ENCODE data around the gene ITGB3. TPM values are rescaled to one million over a fixed set of nuclear protein-coding genes. Genes with fewer than 3 reads are reported as not detected.
A peak's percentile ranks its signal among the peaks of the same experiment; 100 is the strongest.

The ITGB3 gene
- total and polyA plus RNA-seq, 10 of the 15 experiments (the other 5 are each of a cell fraction or from before 2014, with no cell fraction given): 0.69 to 22.8 (median 13.6) TPM

GRCh38 chr17:47324224-47325020 lies 70.8 kb downstream of the ITGB3 start (continued):
- TF ChIP-seq SKIL (IDR thresholded peaks at IDR 0.05; ENCODE audit: low read depth, poor library complexity, severe bottlenecking) (peak; percentile 66), NR2F1 (conservative IDR thresholded peaks at IDR 0.05) (no peak), CHD2 (IDR thresholded peaks at IDR 0.05; ENCODE audit: borderline replicate concordance, low read depth, low read length) (no peak), EP300 (IDR thresholded peaks at IDR 0.05; ENCODE audit: borderline replicate concordance in 1 of 2, control insufficient read depth in 1 of 2, low read depth in 2 of 2, low read length in 2 of 2) (0 out of 4 replicates have a peak, but pooled peaks of 1 of the 2 experiments have one; percentile 21), GATAD2B (conservative IDR thresholded peaks at IDR 0.05; ENCODE audit: low read depth) (no peak), SIX5 (IDR thresholded peaks at IDR 0.05; ENCODE audit: low read depth, low read length, severe bottlenecking) (no peak), E4F1 (IDR thresholded peaks at IDR 0.05; ENCODE audit: borderline replicate concordance, partially characterized antibody) (no peak), ZNF622 (IDR thresholded peaks at IDR 0.05) (no peak), EGR1 (IDR thresholded peaks at IDR 0.05; ENCODE audit: borderline replicate concordance in 1 of 2, low read depth in 2 of 2, low read length in 2 of 2) (no peak), ZBED1 (IDR thresholded peaks at IDR 0.05; ENCODE audit: borderline replicate concordance) (no peak), CBFB (IDR thresholded peaks at IDR 0.05; ENCODE audit: low read depth) (no peak; the same call in 1 of the 2 replicates), PAX8 (IDR thresholded peaks at IDR 0.05) (0 out of 2 replicates have a peak, but pooled peaks have one; percentile 12), POLR2AphosphoS2 (IDR thresholded peaks at IDR 0.05; ENCODE audit: low read depth, low read length) (peak; percentile 25; the same call in 1 of the 2 replicates), KDM1A (IDR thresholded peaks at IDR 0.05; ENCODE audit: borderline replicate concordance) (no peak), NFYA (IDR thresholded peaks at IDR 0.05; ENCODE audit: borderline replicate concordance, low read depth, low read length) (no peak), ZNF384 (IDR thresholded peaks at IDR 0.05; ENCODE audit: borderline replicate concordance, low read depth, low read length) (no peak), ZBTB40 (IDR thresholded peaks at IDR 0.05; ENCODE audit: borderline replicate concordance) (no peak), RUNX3 (IDR thresholded peaks at IDR 0.05; ENCODE audit: low read length) (peak; percentile 45; the same call in 1 of the 2 replicates), SREBF1 (IDR thresholded peaks at IDR 0.05; ENCODE audit: low read length) (no peak), TCF3 (IDR thresholded peaks at IDR 0.05; ENCODE audit: borderline replicate concordance, insufficient read depth, low read depth, low read length) (peak; percentile 72; the same call in 1 of the 2 replicates), IRF4 (IDR thresholded peaks at IDR 0.05; ENCODE audit: low read depth, low read length) (peak; percentile 48; the same call in 1 of the 2 replicates)
